ENCODE measurements around the gene HSF5. TPM values are rescaled to one million over a fixed set of nuclear protein-coding genes. Genes with fewer than 3 reads are reported as not detected.
A peak's percentile ranks its signal among the peaks of the same experiment; 100 is the strongest.

Gene HSF5
- total and polyA plus RNA-seq, 2 of the 13 experiments (the other 11 are each of a cell fraction or from before 2014, with no cell fraction given), result not detected

DNA sequence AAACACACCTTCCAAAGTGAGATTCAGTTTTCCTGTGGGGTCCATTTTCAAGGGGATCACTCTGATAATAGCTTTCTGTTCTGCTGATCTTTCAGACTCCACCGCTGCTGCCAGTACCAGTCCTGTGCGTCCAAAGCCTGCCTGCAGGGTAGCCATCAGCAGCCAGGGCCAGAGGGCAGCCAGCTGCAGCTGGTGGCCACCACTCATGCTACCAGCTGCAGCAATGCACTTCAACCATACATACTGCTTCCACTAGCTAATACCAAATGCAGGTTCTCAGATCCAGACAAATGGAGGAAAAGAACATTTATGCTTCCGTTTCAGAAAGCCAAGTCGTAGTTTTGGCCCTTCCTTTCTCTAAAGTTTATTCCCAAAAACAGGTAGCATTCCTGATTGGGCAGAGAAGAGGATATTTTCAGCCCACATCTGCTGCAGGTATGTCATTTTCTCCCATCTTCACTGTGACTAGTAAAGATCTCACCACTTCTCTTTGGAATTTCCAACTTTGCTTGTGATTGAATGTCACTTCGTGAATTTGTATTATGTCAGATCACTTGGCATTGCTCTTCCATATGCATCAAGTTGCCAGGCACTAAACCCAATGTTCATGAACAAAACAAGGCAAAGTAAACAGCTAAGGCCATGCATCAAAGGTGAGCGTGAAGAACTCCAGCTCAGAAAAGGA lies 72.7 kb downstream of the HSF5 start (continued):
- TF ChIP-seq SIN3A (IDR thresholded peaks at IDR 0.05; ENCODE audit: borderline replicate concordance, low read depth, low read length) (peak; percentile 62; the same call in 1 of the 2 replicates), ZBTB1 (CRISPR knock-in tag; IDR thresholded peaks at IDR 0.05; ENCODE audit: borderline replicate concordance) (no peak), TAF1 (CRISPR knock-in tag; IDR thresholded peaks at IDR 0.05) (peak; percentile 69), ASH2L (IDR thresholded peaks at IDR 0.05; ENCODE audit: insufficient read length, low read depth, low read length) (peak; percentile 28), ZMAT3 (CRISPR knock-in tag; conservative IDR thresholded peaks at IDR 0.05) (peak; percentile 70; the same call in 1 of the 2 replicates), POLR2A (IDR thresholded peaks at IDR 0.05; ENCODE audit: insufficient read depth in 1 of 2, low read depth in 2 of 2, low read length in 2 of 2) (peak; percentile 52 to 67; a peak in 2 of 4 replicates), MED13 (CRISPR knock-in tag; IDR thresholded peaks at IDR 0.05) (0 out of 2 replicates have a peak, but pooled peaks have one; percentile 31), NRL (CRISPR knock-in tag; IDR thresholded peaks at IDR 0.05; ENCODE audit: borderline replicate concordance) (no peak), SSRP1 (CRISPR knock-in tag; IDR thresholded peaks at IDR 0.05) (peak; percentile 90), ZNF770 (CRISPR knock-in tag; IDR thresholded peaks at IDR 0.05) (no peak), ZNF788 (CRISPR knock-in tag; IDR thresholded peaks at IDR 0.05; ENCODE audit: borderline replicate concordance) (peak; percentile 45; the same call in 1 of the 2 replicates), FOSL2 (CRISPR knock-in tag; IDR thresholded peaks at IDR 0.05) (0 out of 2 replicates have a peak, but pooled peaks have one; percentile 10), SAP130 (CRISPR knock-in tag; IDR thresholded peaks at IDR 0.05; ENCODE audit: low read depth) (peak; percentile 76), ZNF547 (CRISPR knock-in tag; IDR thresholded peaks at IDR 0.05) (peak; percentile 71)
- TF ChIP-seq, protein P1, sequence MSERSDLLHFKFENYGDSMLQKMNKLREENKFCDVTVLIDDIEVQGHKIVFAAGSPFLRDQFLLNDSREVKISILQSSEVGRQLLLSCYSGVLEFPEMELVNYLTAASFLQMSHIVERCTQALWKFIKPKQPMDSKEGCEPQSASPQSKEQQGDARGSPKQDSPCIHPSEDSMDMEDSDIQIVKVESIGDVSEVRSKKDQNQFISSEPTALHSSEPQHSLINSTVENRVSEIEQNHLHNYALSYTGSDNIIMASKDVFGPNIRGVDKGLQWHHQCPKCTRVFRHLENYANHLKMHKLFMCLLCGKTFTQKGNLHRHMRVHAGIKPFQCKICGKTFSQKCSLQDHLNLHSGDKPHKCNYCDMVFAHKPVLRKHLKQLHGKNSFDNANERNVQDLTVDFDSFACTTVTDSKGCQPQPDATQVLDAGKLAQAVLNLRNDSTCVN (CRISPR knock-in tag; IDR thresholded peaks at IDR 0.05; ENCODE audit: borderline replicate concordance), result peak; percentile 49; the same call in 1 of the 2 replicates
- TF ChIP-seq, protein P2, sequence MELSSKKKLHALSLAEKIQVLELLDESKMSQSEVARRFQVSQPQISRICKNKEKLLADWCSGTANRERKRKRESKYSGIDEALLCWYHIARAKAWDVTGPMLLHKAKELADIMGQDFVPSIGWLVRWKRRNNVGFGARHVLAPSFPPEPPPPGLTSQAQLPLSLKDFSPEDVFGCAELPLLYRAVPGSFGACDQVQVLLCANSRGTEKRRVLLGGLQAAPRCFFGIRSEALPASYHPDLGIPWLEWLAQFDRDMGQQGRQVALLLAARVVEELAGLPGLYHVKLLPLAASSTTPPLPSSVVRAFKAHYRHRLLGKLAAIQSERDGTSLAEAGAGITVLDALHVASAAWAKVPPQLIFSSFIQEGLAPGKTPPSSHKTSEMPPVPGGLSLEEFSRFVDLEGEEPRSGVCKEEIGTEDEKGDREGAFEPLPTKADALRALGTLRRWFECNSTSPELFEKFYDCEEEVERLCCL (CRISPR knock-in tag; IDR thresholded peaks at IDR 0.05; ENCODE audit: borderline replicate concordance), result 0 out of 2 replicates have a peak, but pooled peaks have one; percentile 75
- TF ChIP-seq, protein P3, sequence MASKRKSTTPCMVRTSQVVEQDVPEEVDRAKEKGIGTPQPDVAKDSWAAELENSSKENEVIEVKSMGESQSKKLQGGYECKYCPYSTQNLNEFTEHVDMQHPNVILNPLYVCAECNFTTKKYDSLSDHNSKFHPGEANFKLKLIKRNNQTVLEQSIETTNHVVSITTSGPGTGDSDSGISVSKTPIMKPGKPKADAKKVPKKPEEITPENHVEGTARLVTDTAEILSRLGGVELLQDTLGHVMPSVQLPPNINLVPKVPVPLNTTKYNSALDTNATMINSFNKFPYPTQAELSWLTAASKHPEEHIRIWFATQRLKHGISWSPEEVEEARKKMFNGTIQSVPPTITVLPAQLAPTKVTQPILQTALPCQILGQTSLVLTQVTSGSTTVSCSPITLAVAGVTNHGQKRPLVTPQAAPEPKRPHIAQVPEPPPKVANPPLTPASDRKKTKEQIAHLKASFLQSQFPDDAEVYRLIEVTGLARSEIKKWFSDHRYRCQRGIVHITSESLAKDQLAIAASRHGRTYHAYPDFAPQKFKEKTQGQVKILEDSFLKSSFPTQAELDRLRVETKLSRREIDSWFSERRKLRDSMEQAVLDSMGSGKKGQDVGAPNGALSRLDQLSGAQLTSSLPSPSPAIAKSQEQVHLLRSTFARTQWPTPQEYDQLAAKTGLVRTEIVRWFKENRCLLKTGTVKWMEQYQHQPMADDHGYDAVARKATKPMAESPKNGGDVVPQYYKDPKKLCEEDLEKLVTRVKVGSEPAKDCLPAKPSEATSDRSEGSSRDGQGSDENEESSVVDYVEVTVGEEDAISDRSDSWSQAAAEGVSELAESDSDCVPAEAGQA (IDR thresholded peaks at IDR 0.05; ENCODE audit: low read depth), result no peak
- TF ChIP-seq, protein P3 (CRISPR knock-in tag; IDR thresholded peaks at IDR 0.05; ENCODE audit: borderline replicate concordance), result 0 out of 2 replicates have a peak, but pooled peaks have one; percentile 7

Measured in HepG2 (cell line).